AG04449 (cell line): ENCODE data around the gene TSPAN16.
A peak's percentile ranks its signal among the peaks of the same experiment; 100 is the strongest.

Experiments
- CTCF ChIA-PET: fragments of 350-600 bp; formaldehyde crosslinking; extraction: SDS; loops from one replicate; lab custom pipeline; 2021; ENCODE audit warnings: antibody characterized with exemption; lab: Yijun Ruan, JAX
- POLR2A ChIA-PET: fragments of 400-600, 350-600 bp; formaldehyde crosslinking; extraction: SDS; loops from one replicate; lab custom pipeline; 2020; ENCODE audit warnings: antibody characterized with exemption, inconsistent platforms; lab: Yijun Ruan, JAX
- DNase-seq: peaks from one replicate; pipeline ENCODE4 v3.0.0-alpha.2; 2010; ENCODE audit warnings: low read depth, low spot score
- H3K4me3 ChIP-seq: 2 replicates; pipeline ENCODE4 v1.5.1; 2011; ENCODE audit warnings: low read depth, mild to moderate bottlenecking, control low read depth, low read length
- CTCF ChIP-seq: IDR thresholded peaks from one replicate; pipeline ENCODE4 v1.5.1; 2011; ENCODE audit warnings: mild to moderate bottlenecking, moderate library complexity, low read length, control low read depth, inconsistent platforms; ENCODE audit not compliant: insufficient read depth; ENCODE audit errors: missing control alignments

The TSPAN16 gene

GRCh38 chr19:11261431-11261970, 34.5 kb upstream of the TSPAN16 start:
- no peak for DNase-seq
- CTCF ChIA-PET = interaction anchor here (0.7 to 2.3 kb wide), 3 partner anchors 11 to 221 kb away, joined by 3 to 7 read pairs (median 6); no protein-coding TSS in a partner anchor
- no peak for TF ChIP-seq CTCF
- POLR2A ChIA-PET = no interaction called here
- peak overlapping the region; percentile 70 for H3K4me3 ChIP-seq

- no peak for DNase-seq
- ChIA-PET POLR2A (no interaction called here), CTCF (interaction anchor here (0.7 to 2.3 kb wide), 4 partner anchors 10 to 220 kb away, joined by 3 to 7 read pairs (median 5); no protein-coding TSS in a partner anchor)
- H3K4me3 ChIP-seq = peak within 1 kb of the TSS; percentile 70
- TF ChIP-seq CTCF = peak; percentile 59
Measured at GRCh38 chr19:11261971-11262839, 33.8 kb upstream of the TSPAN16 start, which contains the start of gene DOCK6. DOCK6 (minus strand) TSS chr19:11262524; CDS start chr19:11262440, 84 bp downstream.

GRCh38 chr19:11263726-11264125, 32.2 kb upstream of the TSPAN16 start:
- ChIA-PET CTCF (interaction anchor here (1.0 to 1.7 kb wide), 2 partner anchors 11 to 16 kb away, joined by 3 to 5 read pairs; no protein-coding TSS in a partner anchor), POLR2A (no interaction called here)
- no peak for TF ChIP-seq CTCF
- DNase-seq = no peak
- no peak overlapping the region for H3K4me3 ChIP-seq

- CTCF ChIA-PET = interaction anchor here (0.8 to 1.6 kb wide), 2 partner anchors 8 to 218 kb away, joined by 3 to 5 read pairs; no protein-coding TSS in a partner anchor
- no peak overlapping the region for H3K4me3 ChIP-seq
- POLR2A ChIA-PET = no interaction called here
- TF ChIP-seq CTCF = no peak
- no peak for DNase-seq
Measured at GRCh38 chr19:11264452-11265176, 31.3 kb upstream of the TSPAN16 start.

- ChIA-PET CTCF (interaction anchor here (0.8 to 1.6 kb wide), 4 partner anchors 9 to 217 kb away, joined by 3 to 5 read pairs (median 3); no protein-coding TSS in a partner anchor), POLR2A (no interaction called here)
- no peak overlapping the region for H3K4me3 ChIP-seq
- no peak for TF ChIP-seq CTCF
- DNase-seq = no peak
Measured at GRCh38 chr19:11265177-11265784, 30.7 kb upstream of the TSPAN16 start.
